ENCODE results near the gene ADAM10. TPM values are rescaled to one million over a fixed set of nuclear protein-coding genes. Genes with fewer than 3 reads are reported as not detected.

ADAM10 gene
- total and polyA plus RNA-seq, 5 donors from 2014 or later: 149 to 183 (median 156) TPM

GRCh38 chr15:58698887-58699641, 50.4 kb downstream of the ADAM10 start:
- Histone ChIP-seq H3K4me1 (ENCODE audit: control insufficient read depth, insufficient read depth, low read length, poor library complexity, severe bottlenecking) (peaks cover 3% of the 10 kb centered on the region), H3K4me3 (ENCODE audit: low read depth, low read length) (peak overlapping the region; percentile 2), H3K27me3 (ENCODE audit: control insufficient read depth, insufficient read depth, low read length) (no peaks in the 10 kb centered on the region), H3K36me3 (ENCODE audit: control insufficient read depth, insufficient read depth, low read length) (peaks cover 15% of the 10 kb centered on the region), H3K9me3 (ENCODE audit: control insufficient read depth in 2 of 2, low read length in 2 of 2) (peaks cover 7 to 24% of the 10 kb centered on the region in 2 experiments), H3K27ac (ENCODE audit: insufficient read depth, low read length, poor library complexity, severe bottlenecking) (no peak overlapping the region)
- H3K4me3 Mint-ChIP-seq: peak overlapping the region in 2 of 4 donors; percentile 32 to 66
- peaks cover 0 to 20% (median 4%) of the 10 kb centered on the region in 7 donors for H3K9me3 Mint-ChIP-seq
- H3K36me3 Mint-ChIP-seq: peaks cover 45% of the 10 kb centered on the region
- peak overlapping the region in 1 of 3 donors; percentile 15 for H3K27ac Mint-ChIP-seq
- no peaks in the 10 kb centered on the region for H3K27me3 Mint-ChIP-seq
- DNase-seq: no peak
- H3K4me1 Mint-ChIP-seq: peaks cover 45 to 88% (median 58%) of the 10 kb centered on the region in 4 donors
- no peak for ATAC-seq (ENCODE audit: low read depth in 2 of 2)

DNA sequence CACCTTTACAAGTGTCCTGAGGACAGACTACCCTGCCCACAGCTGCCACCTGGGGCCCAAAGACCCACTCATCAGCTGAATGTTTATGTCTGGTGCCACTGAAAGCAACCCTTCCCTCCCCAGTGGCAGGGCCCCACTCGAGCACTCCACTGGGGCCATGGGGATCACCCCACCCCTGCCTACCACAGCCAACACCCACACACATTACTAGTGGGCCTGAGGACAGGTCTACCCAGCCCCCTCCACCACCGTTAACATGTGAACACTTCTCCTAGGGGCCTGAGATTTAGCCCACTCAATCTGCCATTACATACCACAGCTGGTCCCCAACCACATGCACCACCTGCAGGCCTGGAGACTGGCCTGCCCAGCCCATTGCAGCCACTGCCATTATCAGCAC, 52.3 kb downstream of the ADAM10 start:
- Mint-ChIP-seq H3K27ac (peak overlapping the region; percentile 18 to 76 (median 67)), H3K4me3 (no peak overlapping the region)
- H3K27ac ChIP-seq (ENCODE audit: insufficient read depth, low read length, poor library complexity, severe bottlenecking): no peak overlapping the region

GRCh38 chr15:58696738-58697137, 52.8 kb downstream of the ADAM10 start:
- Histone ChIP-seq H3K4me1 (ENCODE audit: control insufficient read depth, insufficient read depth, low read length, poor library complexity, severe bottlenecking) (peaks cover 3% of the 10 kb centered on the region), H3K4me3 (ENCODE audit: low read depth, low read length) (no peak overlapping the region), H3K27me3 (ENCODE audit: control insufficient read depth, insufficient read depth, low read length) (no peaks in the 10 kb centered on the region), H3K27ac (ENCODE audit: insufficient read depth, low read length, poor library complexity, severe bottlenecking) (no peak overlapping the region), H3K9me3 (ENCODE audit: control insufficient read depth in 2 of 2, low read length in 2 of 2) (peaks cover 7 to 24% of the 10 kb centered on the region in 2 experiments), H3K36me3 (ENCODE audit: control insufficient read depth, insufficient read depth, low read length) (peaks cover 26% of the 10 kb centered on the region)
- H3K27me3 Mint-ChIP-seq: no peaks in the 10 kb centered on the region
- no peak for DNase-seq
- H3K36me3 Mint-ChIP-seq: peaks cover 34% of the 10 kb centered on the region
- H3K27ac Mint-ChIP-seq: peak overlapping the region in 1 of 3 donors; percentile 76
- no peak for ATAC-seq (ENCODE audit: low read depth in 2 of 2)
- H3K4me1 Mint-ChIP-seq: peaks cover 51 to 84% (median 60%) of the 10 kb centered on the region in 4 donors
- peaks cover 0 to 20% (median 5%) of the 10 kb centered on the region in 7 donors for H3K9me3 Mint-ChIP-seq
- peak overlapping the region in 1 of 4 donors; percentile 88 for H3K4me3 Mint-ChIP-seq

More for the DNA sequence above, 52.3 kb downstream of the ADAM10 start:
- peaks cover 3% of the 10 kb centered on the region for H3K4me1 ChIP-seq (ENCODE audit: control insufficient read depth, insufficient read depth, low read length, poor library complexity, severe bottlenecking)
- DNase-seq: no peak
- peaks cover 37% of the 10 kb centered on the region for H3K36me3 Mint-ChIP-seq
- peaks cover 53 to 84% (median 63%) of the 10 kb centered on the region in 4 donors for H3K4me1 Mint-ChIP-seq
- no peak for ATAC-seq (ENCODE audit: low read depth in 2 of 2)
- H3K36me3 ChIP-seq (ENCODE audit: control insufficient read depth, insufficient read depth, low read length): peaks cover 22% of the 10 kb centered on the region
- no peaks in the 10 kb centered on the region for H3K27me3 ChIP-seq (ENCODE audit: control insufficient read depth, insufficient read depth, low read length)
- no peak overlapping the region for H3K4me3 ChIP-seq (ENCODE audit: low read depth, low read length)
- H3K27me3 Mint-ChIP-seq: no peaks in the 10 kb centered on the region
- peaks cover 7 to 24% of the 10 kb centered on the region in 2 experiments for H3K9me3 ChIP-seq (ENCODE audit: control insufficient read depth in 2 of 2, low read length in 2 of 2)
- H3K9me3 Mint-ChIP-seq: peaks cover 0 to 20% (median 5%) of the 10 kb centered on the region in 7 donors

DNA sequence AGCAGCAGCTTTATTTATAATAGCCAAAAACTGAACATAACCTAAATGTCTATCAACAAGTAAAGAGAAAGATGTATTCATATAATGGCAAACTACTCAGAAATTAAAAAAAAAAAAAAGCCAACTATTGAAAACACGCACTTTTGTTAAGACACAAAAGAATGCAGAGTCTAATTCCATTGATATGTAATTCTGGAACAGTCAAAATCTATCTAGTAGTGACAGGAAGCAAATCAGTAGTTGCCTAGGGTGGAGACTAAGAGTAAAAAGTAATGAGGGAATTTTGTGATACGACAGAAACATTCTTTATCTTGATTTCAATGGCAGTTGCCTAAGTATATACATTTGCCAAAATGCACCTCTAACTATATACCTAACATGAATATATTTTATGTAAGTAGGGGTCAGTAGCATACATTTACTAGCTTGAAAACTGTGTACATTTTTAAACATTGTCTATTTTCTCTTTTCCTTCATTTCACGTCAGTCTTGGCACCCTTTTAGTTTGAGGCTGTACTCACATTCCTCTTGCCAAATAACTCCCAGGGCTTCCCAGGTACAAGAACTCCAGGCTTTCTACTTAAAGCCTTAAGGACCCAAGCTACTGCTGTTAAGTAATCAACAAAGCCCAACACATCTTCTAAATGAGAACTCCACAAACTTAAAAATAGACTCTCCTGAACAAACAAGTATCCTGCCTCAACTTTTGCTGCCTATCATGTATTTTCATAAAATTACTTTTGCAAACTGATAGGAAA, 54.7 kb downstream of the ADAM10 start:
- peak overlapping the region; percentile 7 to 63 (median 18) for H3K27ac Mint-ChIP-seq
- no peak overlapping the region for H3K4me3 Mint-ChIP-seq
- H3K4me1 ChIP-seq (ENCODE audit: control insufficient read depth, insufficient read depth, low read length, poor library complexity, severe bottlenecking): peaks cover 8% of the 10 kb centered on the region
- H3K27me3 ChIP-seq (ENCODE audit: control insufficient read depth, insufficient read depth, low read length): no peaks in the 10 kb centered on the region
- no peak for ATAC-seq (ENCODE audit: low read depth in 2 of 2)
- no peak overlapping the region for H3K27ac ChIP-seq (ENCODE audit: insufficient read depth, low read length, poor library complexity, severe bottlenecking)
- no peaks in the 10 kb centered on the region for H3K27me3 Mint-ChIP-seq
- H3K9me3 ChIP-seq (ENCODE audit: control insufficient read depth in 2 of 2, low read length in 2 of 2): peaks cover 7 to 18% of the 10 kb centered on the region in 2 experiments
- peaks cover 39 to 85% (median 61%) of the 10 kb centered on the region in 4 donors for H3K4me1 Mint-ChIP-seq
- H3K36me3 ChIP-seq (ENCODE audit: control insufficient read depth, insufficient read depth, low read length): peaks cover 17% of the 10 kb centered on the region
- H3K36me3 Mint-ChIP-seq: peaks cover 19% of the 10 kb centered on the region
- no peak for DNase-seq
- H3K4me3 ChIP-seq (ENCODE audit: low read depth, low read length): no peak overlapping the region
- H3K9me3 Mint-ChIP-seq: peaks cover 0 to 13% (median 4%) of the 10 kb centered on the region in 7 donors

GRCh38 chr15:58690703-58691102, 58.8 kb downstream of the ADAM10 start:
- Mint-ChIP-seq H3K4me3 (no peak overlapping the region), H3K4me1 (peaks cover 40 to 82% (median 60%) of the 10 kb centered on the region in 4 donors), H3K27ac (peak overlapping the region in 2 of 3 donors; percentile 15 to 67), H3K9me3 (peaks cover 0 to 2% (median 0%) of the 10 kb centered on the region in 7 donors), H3K36me3 (peaks cover 9% of the 10 kb centered on the region), H3K27me3 (no peaks in the 10 kb centered on the region)
- Histone ChIP-seq H3K4me3 (ENCODE audit: low read depth, low read length) (no peak overlapping the region), H3K4me1 (ENCODE audit: control insufficient read depth, insufficient read depth, low read length, poor library complexity, severe bottlenecking) (peaks cover 12% of the 10 kb centered on the region), H3K9me3 (ENCODE audit: control insufficient read depth in 2 of 2, low read length in 2 of 2) (no peaks in the 10 kb centered on the region), H3K27me3 (ENCODE audit: control insufficient read depth, insufficient read depth, low read length) (no peaks in the 10 kb centered on the region), H3K27ac (ENCODE audit: insufficient read depth, low read length, poor library complexity, severe bottlenecking) (no peak overlapping the region), H3K36me3 (ENCODE audit: control insufficient read depth, insufficient read depth, low read length) (peaks cover 15% of the 10 kb centered on the region)
- ATAC-seq (ENCODE audit: low read depth in 2 of 2) (peak; percentile 31 to 50), DNase-seq (no peak)

DNA sequence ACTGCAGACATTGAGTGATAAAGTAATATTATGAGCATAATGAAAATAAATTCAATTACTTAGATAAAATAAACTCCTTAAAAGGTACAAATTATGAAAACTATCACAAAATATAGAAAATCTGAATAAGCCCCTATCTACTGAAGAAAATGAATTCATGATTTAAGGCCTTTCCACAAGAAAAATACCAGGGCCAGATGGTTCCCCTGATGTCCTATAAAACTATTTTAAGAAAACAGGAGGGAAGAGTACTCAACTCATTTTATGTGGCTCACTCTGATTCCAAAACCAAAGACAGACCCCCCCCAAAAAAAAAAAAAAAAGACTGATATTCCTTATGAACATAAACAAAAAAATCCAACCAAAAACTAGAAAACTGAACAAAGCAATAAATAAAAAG, 59.9 kb downstream of the ADAM10 start:
- H3K4me3 Mint-ChIP-seq: no peak overlapping the region
- peaks cover 15% of the 10 kb centered on the region for H3K36me3 ChIP-seq (ENCODE audit: control insufficient read depth, insufficient read depth, low read length)
- ATAC-seq (ENCODE audit: low read depth in 2 of 2) (no peak), DNase-seq (no peak)
- no peaks in the 10 kb centered on the region for H3K27me3 ChIP-seq (ENCODE audit: control insufficient read depth, insufficient read depth, low read length)
- peaks cover 0 to 2% (median 0%) of the 10 kb centered on the region in 7 donors for H3K9me3 Mint-ChIP-seq
- H3K4me1 Mint-ChIP-seq: peaks cover 31 to 74% (median 53%) of the 10 kb centered on the region in 4 donors
- peaks cover 6% of the 10 kb centered on the region for H3K36me3 Mint-ChIP-seq
- no peak overlapping the region for H3K4me3 ChIP-seq (ENCODE audit: low read depth, low read length)
- H3K9me3 ChIP-seq (ENCODE audit: control insufficient read depth in 2 of 2, low read length in 2 of 2): no peaks in the 10 kb centered on the region
- peaks cover 12% of the 10 kb centered on the region for H3K4me1 ChIP-seq (ENCODE audit: control insufficient read depth, insufficient read depth, low read length, poor library complexity, severe bottlenecking)
- no peaks in the 10 kb centered on the region for H3K27me3 Mint-ChIP-seq
- peak overlapping the region in 2 of 3 donors; percentile 15 to 67 for H3K27ac Mint-ChIP-seq
- H3K27ac ChIP-seq (ENCODE audit: insufficient read depth, low read length, poor library complexity, severe bottlenecking): no peak overlapping the region

DNA sequence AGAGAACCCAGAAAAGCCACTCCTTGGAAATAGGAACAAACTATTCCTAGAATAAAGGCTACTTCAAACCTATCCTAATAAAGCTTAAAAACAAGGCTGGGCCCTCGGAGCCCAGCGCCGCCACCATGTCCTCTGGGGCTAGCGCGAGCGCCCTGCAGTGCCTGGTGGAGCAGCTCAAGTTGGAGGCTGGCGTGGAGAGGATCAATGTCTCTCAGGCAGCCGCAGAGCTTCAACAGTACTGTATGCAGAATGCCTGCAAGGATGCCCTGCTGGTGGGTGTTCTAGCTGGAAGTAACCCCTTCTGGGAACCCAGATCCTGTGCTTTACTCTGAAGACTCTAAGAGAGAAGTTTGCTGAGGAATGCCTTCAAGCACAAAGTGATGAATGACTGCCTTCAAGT, 63.2 kb downstream of the ADAM10 start:
- Mint-ChIP-seq H3K36me3 (peaks cover 3% of the 10 kb centered on the region), H3K27ac (no peak overlapping the region), H3K4me1 (peaks cover 27 to 74% (median 48%) of the 10 kb centered on the region in 4 donors), H3K9me3 (no peaks in the 10 kb centered on the region), H3K4me3 (no peak overlapping the region), H3K27me3 (no peaks in the 10 kb centered on the region)
- no peaks in the 10 kb centered on the region for H3K27me3 ChIP-seq (ENCODE audit: control insufficient read depth, insufficient read depth, low read length)
- peaks cover 4% of the 10 kb centered on the region for H3K36me3 ChIP-seq (ENCODE audit: control insufficient read depth, insufficient read depth, low read length)
- H3K9me3 ChIP-seq (ENCODE audit: control insufficient read depth in 2 of 2, low read length in 2 of 2): no peaks in the 10 kb centered on the region
- no peak overlapping the region for H3K4me3 ChIP-seq (ENCODE audit: low read depth, low read length)
- H3K27ac ChIP-seq (ENCODE audit: insufficient read depth, low read length, poor library complexity, severe bottlenecking): no peak overlapping the region
- peaks cover 22% of the 10 kb centered on the region for H3K4me1 ChIP-seq (ENCODE audit: control insufficient read depth, insufficient read depth, low read length, poor library complexity, severe bottlenecking)
- ATAC-seq (ENCODE audit: low read depth in 2 of 2): no peak
- DNase-seq: no peak
